NCI-H1930 (cell line): Measurements from ENCODE around the gene BPIFA3.

ENCODE experiments used
- DNase-seq, 2 experiments: peaks; one replicate each; lab custom pipeline; 2025; lab: John Stamatoyannopoulos, UW

BPIFA3 gene

DNA sequence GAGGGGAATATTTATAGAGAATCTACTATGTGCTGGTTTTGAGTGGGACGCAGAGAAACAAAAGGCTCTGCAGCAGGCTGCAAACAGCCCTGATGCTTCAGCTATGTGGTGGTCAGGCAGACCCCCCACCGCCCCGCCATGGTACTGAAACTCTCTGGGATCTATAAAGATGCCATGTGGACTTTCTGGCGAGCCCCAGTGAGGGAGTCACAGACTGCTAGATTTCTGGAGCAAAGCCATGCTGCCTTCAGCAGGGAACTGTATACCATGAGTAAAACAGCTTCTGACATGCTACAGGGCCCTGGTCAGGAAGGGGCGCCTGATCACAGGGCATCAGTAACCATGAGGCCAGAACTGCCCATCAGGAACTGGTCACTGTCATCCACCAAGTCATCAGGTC lies 46.6 kb downstream of the BPIFA3 start:
- DNase-seq, result no peak

DNA sequence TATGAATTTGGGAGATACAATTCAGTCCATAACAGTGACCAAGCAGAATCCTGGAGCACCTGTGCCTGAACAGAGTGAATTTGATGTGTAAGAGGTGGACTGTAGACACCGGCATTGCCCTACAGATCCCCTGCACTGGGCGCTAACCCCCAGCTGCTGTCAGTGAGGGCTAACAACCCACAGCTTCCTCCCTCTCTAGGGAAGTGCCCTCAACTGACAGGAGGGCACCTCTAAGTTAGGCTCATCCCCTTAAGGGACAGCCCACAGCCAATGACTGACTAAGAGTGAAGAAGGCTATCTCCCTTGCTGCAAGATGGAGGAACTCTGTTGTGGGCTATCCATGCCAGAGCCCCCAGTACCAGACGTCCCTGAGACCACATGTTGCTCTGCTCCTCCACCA lies 50.5 kb downstream of the BPIFA3 start:
- DNase-seq, result no peak

DNA sequence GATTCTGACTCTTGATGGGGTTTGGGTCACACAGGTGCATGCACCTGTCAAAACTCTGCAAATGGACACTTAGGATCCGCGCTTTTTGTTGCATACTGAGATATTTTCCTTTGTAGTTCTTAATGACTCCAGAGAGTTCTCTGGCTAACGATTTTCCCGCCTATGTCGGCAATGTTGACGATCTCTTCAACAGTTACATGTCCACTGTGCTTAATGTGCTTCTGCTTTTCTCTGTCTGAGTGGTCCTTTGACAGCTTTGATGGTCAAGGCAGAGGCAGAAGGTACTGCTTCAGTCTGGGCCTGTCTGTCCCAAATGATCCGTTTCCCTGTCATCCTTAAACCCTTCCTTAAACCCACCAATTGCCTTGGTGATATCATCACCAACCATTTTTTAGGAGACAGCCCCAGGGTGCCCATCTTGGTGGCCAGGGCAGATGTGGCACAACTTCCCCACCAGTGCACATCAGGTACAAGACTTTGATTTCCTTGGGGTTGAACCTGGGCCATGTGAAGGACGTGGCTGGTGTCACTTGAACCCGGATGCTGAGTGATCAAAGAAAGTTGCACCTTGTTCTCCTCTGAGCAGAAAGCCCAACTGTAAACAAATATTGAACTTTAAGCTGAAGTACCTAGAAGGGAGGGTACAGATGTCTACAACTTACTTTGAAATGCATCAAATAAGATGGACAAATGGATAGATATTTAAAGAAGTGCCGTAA lies 55.2 kb downstream of the BPIFA3 start:
- no peak for DNase-seq

DNA sequence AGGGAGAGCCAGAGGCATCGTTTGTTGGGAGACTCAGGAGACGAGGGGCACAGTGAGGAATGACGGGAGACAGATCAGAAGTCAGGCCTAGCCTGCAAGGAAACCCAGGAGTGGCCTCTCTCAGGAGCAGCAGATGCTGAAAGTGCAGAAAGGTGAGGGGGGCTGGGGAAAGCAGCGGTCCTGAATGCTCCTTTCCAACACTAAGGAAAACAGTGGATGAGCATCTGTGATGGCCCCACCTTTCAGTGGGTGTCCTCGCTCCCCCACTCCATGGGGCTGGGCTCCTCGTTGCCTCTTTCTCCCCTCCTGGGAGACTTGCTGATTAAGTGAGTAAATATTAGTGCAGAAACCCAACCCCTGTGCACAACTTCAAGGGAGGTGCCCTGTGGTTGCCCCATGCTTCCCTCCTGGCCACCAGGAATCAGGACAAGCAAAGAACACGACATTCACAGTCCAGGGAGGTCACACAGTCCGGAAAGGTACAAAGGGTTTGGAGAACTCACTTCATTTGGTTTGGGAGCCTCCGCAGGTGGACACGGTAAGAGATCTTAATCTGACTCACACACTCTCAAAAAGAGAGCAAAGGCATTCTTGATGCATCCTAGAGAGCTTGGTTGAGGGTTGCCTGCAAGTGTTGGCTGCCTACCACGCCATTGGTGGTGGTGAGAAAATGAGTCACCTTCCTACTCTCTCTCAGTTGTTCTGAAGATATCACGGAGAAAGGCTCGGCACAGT lies 56.1 kb downstream of the BPIFA3 start:
- DNase-seq, result no peak

DNA sequence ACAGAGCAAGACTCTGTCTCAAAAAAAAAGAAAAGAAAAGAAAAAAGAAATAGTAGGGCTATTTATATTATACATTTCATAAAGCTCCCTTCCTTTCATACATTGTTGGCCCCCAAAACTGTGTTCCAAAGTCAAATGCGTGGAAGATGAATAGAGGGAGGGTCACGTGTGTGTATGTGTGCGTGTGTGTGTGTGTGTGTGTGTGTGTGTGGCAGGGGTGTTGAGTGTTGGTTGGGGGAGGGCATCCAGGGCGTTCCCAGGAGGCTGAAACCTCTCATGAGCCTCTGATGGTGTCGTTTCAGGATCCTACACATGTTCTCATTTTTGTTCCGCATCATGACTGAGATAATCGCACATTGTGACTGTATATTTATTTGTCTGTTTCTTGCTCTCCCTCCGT lies 58.1 kb downstream of the BPIFA3 start:
- DNase-seq, result no peak

DNA sequence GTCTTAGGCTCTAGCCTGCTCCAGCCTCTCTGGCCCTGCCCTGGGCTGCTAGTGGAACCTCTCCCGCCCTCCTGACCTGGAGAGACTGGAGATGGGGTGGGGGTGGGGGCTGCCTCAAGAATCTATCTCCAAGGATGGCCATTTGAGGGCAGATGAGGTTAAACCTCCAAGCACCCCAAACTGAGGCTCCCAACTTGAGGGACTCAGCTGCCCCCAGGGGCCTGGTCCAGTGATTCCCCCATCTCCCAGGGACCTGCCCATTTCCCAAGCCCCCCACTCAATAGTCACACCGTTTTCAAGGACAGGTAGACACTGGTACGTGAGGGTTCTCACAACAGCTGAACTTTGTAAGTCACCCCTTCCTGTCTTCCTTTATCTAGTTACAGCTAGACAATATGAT lies 58.7 kb downstream of the BPIFA3 start:
- no peak for DNase-seq

DNA sequence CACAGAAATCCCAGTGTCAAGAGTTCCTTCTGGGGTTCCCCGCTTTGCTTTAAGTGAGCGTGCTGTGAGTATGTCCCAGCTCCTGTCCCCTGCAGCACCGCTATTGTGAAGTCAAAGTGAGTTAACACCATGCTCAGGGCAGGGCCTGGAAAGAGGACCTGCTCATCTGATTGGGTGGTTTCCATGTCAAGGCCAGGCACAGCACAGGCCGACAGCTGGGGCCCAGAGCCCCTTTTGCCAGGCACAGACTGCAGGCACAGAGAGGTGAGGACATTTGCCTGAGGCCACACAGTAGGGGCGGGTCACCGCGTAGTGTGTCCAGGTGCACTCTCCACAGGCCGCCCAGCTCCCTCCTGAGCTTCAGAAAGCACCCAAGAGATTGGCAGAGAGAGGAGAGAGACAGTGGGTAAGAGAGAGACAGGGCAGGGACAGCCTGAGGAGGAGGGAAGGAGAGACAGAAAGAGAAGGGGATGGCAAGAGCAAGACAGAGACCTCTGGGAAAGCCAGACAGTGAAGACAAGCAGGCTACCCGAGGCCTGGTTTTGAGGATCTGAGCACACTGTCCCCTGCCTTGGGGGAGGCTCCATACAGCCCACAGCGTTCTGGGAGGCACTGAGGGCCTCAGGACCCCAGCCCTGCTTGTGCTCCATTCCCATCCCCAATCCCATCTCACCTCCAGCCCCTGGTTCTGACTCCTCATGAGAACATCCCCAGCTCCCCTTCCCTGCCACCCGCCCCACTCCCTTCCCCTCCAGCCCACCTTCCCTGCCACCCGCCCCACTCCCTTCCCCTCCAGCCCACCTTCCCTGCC lies 59.4 kb downstream of the BPIFA3 start:
- DNase-seq, result no peak
